ENCODE measurements around the gene LRRC4C.

The LRRC4C gene

GRCh38 chr11:41333357-41333756 is 126.1 kb downstream of the LRRC4C start:
- TF ChIP-seq, protein P1, sequence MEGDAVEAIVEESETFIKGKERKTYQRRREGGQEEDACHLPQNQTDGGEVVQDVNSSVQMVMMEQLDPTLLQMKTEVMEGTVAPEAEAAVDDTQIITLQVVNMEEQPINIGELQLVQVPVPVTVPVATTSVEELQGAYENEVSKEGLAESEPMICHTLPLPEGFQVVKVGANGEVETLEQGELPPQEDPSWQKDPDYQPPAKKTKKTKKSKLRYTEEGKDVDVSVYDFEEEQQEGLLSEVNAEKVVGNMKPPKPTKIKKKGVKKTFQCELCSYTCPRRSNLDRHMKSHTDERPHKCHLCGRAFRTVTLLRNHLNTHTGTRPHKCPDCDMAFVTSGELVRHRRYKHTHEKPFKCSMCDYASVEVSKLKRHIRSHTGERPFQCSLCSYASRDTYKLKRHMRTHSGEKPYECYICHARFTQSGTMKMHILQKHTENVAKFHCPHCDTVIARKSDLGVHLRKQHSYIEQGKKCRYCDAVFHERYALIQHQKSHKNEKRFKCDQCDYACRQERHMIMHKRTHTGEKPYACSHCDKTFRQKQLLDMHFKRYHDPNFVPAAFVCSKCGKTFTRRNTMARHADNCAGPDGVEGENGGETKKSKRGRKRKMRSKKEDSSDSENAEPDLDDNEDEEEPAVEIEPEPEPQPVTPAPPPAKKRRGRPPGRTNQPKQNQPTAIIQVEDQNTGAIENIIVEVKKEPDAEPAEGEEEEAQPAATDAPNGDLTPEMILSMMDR (IDR thresholded peaks at IDR 0.05; ENCODE audit: low read depth, low read length) = no peak
- no peak overlapping the region for H3K4me3 ChIP-seq (ENCODE audit: low read depth, low read length)

GRCh38 chr11:41328324-41328723 is 131.1 kb downstream of the LRRC4C start:
- no peak overlapping the region for H3K4me3 ChIP-seq (ENCODE audit: low read depth, low read length)
- TF ChIP-seq, protein P1 (IDR thresholded peaks at IDR 0.05; ENCODE audit: low read depth, low read length) = no peak

GRCh38 chr11:41323446-41323845 is 136.0 kb downstream of the LRRC4C start:
- TF ChIP-seq, protein P1 (IDR thresholded peaks at IDR 0.05; ENCODE audit: low read depth, low read length) = no peak
- no peak overlapping the region for H3K4me3 ChIP-seq (ENCODE audit: low read depth, low read length)

GRCh38 chr11:41320653-41321052 is 138.8 kb downstream of the LRRC4C start:
- H3K4me3 ChIP-seq (ENCODE audit: low read depth, low read length) = no peak overlapping the region
- TF ChIP-seq, protein P1 (IDR thresholded peaks at IDR 0.05; ENCODE audit: low read depth, low read length) = no peak

- TF ChIP-seq, protein P1 (IDR thresholded peaks at IDR 0.05; ENCODE audit: low read depth, low read length) = no peak
- no peak overlapping the region for H3K4me3 ChIP-seq (ENCODE audit: low read depth, low read length)
Measured at GRCh38 chr11:41320238-41320637, 139.2 kb downstream of the LRRC4C start.

DNA sequence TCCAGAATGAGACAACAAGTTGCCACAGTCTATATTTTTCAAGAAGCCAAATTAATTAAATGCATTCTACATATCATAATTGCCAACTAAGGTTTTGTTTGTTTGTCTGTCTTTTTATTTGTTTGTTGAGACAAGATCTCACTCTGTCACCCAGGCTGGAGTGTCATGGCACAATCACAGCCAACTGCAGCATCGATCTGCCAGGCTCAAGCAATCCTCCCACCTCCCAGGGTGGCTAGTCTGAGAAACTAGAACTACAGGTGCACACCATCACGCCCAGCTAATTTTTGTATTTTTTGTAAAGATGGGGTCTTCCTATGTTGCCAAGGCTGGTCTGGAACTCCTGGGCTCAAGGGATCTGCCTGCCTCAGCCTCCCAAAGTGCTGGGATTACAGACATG is 140.0 kb downstream of the LRRC4C start:
- H3K4me3 ChIP-seq (ENCODE audit: low read depth, low read length) = no peak overlapping the region
- TF ChIP-seq, protein P1 (IDR thresholded peaks at IDR 0.05; ENCODE audit: low read depth, low read length) = no peak

- TF ChIP-seq, protein P1 (IDR thresholded peaks at IDR 0.05; ENCODE audit: low read depth, low read length) = no peak
- no peak overlapping the region for H3K4me3 ChIP-seq (ENCODE audit: low read depth, low read length)
Measured at GRCh38 chr11:41316751-41317150, 142.7 kb downstream of the LRRC4C start.

All from WI38 (cell line).